ENCODE data around the gene DMKN.

DNA sequence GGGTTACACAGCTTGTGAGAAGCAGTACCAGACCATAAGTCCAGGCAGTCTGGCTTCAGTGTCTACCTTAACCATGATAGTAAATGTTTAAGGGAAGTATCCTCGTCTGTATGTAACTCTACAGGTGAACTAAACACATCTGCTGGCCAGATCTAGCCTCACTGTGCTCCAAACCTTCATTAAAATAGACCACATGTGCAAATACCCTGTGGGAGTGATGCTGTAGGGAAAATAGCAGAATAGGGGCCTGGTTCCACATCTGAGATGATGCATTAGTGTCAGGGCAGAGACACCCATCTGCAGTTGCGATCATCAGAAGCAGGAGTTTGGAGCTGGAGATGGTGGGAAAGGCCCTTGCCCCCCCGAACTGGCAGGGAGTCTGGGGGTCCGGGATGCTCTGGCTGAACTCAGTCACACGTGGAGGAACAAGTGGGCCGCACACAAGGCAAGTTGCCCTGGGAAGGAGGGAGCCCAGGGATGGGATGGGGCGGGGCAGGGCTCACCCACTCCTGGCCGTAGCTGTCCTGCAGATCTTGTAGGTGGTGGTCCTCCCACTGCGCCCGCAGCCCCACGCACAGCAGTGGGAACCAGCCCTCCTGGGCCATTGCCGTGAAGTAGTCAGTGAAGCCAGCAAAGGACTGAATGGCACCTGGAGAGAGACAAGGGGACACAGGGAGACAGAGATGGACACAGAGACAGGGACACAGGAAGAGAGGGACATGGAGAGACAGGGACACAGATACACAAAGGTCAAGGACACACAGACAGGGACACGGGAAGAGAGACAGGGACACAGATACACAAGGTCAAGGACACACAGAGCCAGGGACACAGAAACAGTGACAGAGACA is 39.3 kb upstream of the DMKN start:
- TF ChIP-seq, protein P1, sequence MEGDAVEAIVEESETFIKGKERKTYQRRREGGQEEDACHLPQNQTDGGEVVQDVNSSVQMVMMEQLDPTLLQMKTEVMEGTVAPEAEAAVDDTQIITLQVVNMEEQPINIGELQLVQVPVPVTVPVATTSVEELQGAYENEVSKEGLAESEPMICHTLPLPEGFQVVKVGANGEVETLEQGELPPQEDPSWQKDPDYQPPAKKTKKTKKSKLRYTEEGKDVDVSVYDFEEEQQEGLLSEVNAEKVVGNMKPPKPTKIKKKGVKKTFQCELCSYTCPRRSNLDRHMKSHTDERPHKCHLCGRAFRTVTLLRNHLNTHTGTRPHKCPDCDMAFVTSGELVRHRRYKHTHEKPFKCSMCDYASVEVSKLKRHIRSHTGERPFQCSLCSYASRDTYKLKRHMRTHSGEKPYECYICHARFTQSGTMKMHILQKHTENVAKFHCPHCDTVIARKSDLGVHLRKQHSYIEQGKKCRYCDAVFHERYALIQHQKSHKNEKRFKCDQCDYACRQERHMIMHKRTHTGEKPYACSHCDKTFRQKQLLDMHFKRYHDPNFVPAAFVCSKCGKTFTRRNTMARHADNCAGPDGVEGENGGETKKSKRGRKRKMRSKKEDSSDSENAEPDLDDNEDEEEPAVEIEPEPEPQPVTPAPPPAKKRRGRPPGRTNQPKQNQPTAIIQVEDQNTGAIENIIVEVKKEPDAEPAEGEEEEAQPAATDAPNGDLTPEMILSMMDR (conservative IDR thresholded peaks at IDR 0.05; ENCODE audit: low read length) = no peak
- TF ChIP-seq EZH2phosphoT487 (IDR thresholded peaks at IDR 0.05; ENCODE audit: borderline replicate concordance) = no peak
